Astrocyte (in vitro differentiated cells and primary cell): ENCODE data around the gene TRIAP1.

Experiments used
- CTCF ChIP-seq: IDR thresholded peaks from 2 replicates; pipeline ENCODE4 v1.5.1; 2011; ENCODE audit warnings: low read depth, mild to moderate bottlenecking, inconsistent platforms, low read length, moderate library complexity; ENCODE audit not compliant: insufficient read depth
- EZH2 ChIP-seq: IDR thresholded peaks from 2 replicates; pipeline ENCODE4 v1.6.1; 2012; ENCODE audit warnings: mild to moderate bottlenecking, low read length, inconsistent platforms; ENCODE audit not compliant: insufficient read depth

- TF ChIP-seq CTCF, result no peak
- TF ChIP-seq EZH2, result no peak
Observed at GRCh38 chr12:120408771-120409170, 37.4 kb downstream of the TRIAP1 start.
